NOMO-1 treated with DMSO at 0.1 percent for 48 hours (cell line): ENCODE results near the gene GAB4.
"Not testable (repeated sequence)": the region's sequence is repeated elsewhere in the genome, so short reads cannot be mapped to it uniquely, and the experiment has no call there.

Source experiments
- DNase-seq: peaks from one replicate; lab custom pipeline; 2025; ENCODE audit not compliant: unreplicated experiment; lab: John Stamatoyannopoulos, UW

The GAB4 gene

DNA sequence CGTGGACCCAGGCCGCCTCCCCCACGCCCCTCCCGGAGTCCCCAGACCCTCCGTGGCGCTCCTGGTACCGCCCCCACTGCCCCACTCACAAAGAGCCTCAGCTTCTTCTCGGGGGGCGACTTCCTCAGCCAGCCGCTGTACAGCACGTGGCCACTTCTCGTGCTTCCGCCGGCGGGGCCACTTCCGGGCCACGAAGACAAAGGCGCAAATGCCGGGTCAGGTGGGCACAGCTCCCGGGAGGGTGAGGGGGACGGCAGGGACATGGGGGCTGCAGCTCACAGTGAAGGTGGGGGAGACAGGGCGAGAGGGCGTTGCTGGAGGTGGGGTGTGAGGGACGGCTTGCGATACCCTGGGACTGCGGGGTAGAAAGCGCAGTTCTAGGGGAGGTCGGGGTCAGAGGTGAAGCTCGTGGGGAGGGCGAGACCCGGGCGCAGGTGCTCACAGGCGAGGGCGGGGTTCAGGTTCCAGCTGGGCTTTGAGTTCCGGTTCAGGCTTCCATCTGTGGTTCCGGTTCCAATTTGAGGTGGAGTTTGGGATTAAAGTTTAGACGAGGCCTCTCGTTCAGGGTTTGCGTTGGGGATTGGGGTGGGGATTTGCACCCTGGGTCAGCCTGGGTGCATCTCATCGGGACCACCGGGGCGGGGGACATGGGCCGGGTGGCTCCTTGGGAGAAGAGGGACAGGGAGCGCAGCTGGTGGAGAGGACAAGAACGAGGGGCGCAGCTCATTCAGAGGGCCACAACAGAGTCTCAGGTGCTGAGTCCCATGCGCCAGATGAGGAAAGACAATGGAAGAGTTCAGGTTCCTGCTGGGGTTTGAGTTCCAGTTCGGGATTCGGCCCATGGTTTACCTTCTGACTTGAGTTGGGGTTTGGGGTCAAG, at the start of gene GAB4:
GAB4 (minus strand) TSS at position 371 of the 880 bp plus-strand sequence; CDS start at position 263, 108 bp downstream.
- DNase-seq = no peak

GRCh38 chr22:17056807-17057206, 48.8 kb upstream of the GAB4 start:
- no peak for DNase-seq

- DNase-seq = no peak
Measured at GRCh38 chr22:17056058-17056457, 48.0 kb upstream of the GAB4 start.

GRCh38 chr22:17047656-17048055, 39.6 kb upstream of the GAB4 start:
- DNase-seq = peak; percentile 91

GRCh38 chr22:17046566-17047348, 38.7 kb upstream of the GAB4 start:
- DNase-seq = peak; percentile 65

DNA sequence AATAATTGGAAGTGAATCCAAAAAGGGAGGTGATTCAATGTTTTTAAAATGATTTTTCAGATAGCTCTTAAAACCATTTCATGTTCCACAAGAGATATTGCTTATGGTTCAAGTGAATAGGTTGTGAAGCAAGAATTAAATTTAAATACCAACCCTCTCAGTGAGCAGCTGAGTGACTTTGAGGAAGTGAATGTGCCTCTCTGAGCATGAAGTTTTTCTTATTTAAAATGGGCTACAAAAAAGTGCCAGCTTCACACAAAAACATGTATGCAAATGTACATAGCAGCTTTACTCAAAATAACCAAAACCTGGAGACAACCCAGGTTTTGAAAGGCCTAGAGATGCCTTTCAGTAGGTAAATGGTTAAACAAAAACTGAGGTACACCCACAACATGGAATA, 35.5 kb upstream of the GAB4 start:
- peak; percentile 13 for DNase-seq

GRCh38 chr22:17036842-17037711, 29.1 kb upstream of the GAB4 start:
- DNase-seq = not testable (repeated sequence)

DNA sequence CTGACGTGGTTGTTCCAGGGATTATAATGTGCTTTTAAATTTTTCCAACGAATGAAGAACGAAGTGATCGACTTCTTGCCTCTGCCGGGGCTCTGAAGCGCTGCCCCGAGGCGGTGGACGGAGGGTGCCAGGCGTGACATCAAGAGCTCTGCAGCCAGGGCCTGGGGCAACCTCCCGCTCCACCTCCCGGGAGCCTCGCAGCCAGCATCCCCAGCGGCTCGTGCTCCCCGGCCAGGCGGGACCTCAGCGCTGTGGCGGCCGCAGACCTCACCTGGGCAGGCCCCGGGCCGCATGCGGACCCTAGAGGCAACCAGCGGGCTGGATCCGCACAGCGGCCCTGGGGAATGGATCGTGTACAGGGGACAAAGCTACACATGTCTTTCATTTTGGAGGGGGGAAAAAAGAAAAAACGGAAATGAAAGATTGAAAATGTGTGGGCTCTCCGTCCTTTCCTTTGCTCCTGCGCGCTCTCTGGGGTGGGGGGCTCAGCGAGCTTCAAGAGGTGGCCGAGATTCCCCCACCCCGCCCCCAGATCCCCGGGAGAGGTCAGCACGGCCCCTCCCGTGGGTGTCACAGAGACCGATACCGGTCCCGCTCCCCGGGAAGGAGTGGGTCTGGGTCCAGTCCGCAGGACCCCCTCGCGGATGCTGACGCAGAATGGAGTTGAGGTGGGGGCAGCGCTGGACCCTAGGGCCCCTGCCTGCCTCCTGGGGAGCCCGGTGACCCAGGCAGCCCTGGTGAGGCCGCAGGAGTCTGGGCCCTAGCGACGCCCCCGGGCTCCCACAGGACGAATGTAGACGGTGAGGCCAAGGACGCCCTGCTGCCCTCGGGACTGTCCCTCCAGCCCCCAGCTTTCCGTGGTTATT, 28.2 kb upstream of the GAB4 start:
- DNase-seq = not testable (repeated sequence)

DNA sequence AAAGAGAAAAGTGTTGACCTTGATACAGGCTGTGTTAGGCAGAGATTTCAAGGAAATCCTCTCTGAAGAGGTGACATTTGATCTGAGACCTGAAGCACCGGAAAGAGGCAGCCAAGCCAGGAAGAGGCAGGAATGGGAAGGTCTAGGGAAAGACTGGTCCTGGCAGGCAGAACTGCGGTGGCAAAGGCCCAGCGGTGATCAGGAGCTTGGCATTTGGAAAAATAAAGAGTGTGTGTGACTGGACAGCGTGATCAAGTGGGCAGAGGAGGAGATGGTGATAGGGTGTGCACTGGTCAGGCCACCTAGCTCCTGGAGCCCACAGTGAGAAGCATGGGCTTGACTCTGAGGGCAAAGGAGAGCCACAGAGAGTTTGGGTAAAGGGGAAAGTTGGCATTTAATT, 27.2 kb upstream of the GAB4 start:
- DNase-seq = no peak

- not testable (repeated sequence) for DNase-seq
Measured at GRCh38 chr22:17034532-17034931, 26.5 kb upstream of the GAB4 start.

DNA sequence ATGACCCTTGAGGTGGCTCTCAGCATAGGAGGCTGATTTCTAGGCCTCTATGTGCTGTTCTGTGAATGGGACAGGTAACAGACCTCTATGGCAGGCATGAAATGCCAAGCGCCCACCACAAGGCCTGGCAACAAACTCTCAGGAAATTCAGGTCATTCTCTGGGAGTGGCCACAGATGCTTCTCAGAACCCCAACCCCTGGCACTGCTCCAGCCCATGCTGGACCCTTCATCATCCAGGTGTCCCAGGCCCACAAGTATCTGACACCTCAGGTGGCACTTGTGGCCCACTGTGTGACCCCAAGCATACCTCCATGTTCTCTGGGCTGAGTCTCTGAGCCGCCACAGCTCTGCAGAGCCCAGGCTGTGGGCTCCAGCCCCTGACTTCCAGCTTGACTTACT, 24.3 kb upstream of the GAB4 start:
- DNase-seq = not testable (repeated sequence)

DNA sequence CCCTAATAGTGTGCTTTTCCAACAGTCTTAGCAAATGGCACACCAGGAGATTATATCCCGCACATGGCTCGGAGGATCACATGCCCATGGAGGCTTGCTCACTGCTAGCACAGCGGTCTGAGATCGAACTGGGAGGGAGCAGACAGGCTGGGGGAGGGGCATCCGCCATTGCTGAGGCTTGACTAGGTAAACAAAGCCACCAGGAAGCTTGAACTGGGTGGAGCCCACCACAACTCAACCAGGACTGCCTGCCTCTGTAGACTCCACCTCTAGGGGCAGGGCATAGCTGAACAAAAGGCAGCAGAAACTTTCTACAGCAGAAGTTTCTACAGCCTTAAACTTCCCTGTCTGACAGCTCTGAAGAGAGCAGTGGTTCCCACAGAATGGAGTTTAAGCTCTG, 16.4 kb upstream of the GAB4 start:
- DNase-seq = not testable (repeated sequence)

DNA sequence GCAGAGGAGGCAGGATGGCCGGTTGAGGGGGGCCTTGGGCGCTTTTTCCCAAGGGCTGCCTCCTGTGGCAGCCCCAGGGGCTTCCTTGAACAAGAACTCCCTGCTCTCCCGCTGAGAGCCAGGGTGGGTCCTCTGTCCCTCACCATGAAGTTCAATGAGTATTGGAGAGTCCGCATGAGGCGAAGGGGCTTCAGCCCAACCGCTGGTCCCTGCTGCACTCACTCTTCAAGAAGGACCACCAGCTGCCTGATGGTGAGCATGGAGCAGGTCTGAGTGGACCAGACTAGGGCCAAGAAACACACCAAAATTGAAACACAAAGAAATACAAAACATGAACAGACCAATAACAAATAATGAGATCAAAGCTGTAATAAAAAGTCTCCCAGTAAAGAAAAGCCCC, 7.5 kb upstream of the GAB4 start:
- not testable (repeated sequence) for DNase-seq

- DNase-seq = not testable (repeated sequence)
Measured at GRCh38 chr22:17014101-17014440, 6.0 kb upstream of the GAB4 start.

DNA sequence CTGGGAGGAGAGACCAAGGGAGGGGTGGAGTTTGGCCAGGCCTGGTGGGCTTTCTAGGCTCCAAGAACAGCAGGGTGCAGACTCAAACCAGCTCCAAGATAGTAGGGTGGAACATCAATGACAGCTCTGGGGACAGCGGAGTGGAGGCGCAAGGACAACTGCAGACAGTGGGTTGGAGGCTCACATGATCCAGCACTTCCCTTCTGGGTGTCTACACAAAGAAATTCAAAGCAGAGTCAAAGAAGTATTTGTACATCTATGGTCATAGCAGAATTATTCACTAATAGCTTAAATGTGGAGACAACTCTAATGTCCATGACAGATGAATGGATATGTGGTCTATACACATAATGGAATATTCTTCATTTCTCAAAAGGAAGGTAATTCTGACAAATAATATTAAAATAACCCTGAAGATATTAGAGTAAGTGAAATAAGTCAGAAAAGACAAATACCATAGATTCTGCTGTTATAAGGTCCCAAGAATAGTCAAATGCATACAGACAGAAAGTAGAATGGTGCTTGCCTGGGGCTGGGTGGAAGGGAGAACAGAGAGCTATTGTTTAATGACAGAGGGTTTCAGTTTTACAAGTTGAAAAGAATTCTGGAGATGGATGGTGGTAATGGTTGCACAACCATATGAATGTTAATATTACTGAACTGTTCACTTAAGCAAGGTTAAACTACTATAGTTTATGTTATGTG, 5.5 kb upstream of the GAB4 start:
- no peak for DNase-seq

- DNase-seq = no peak
Measured at GRCh38 chr22:17012267-17012666, 4.2 kb upstream of the GAB4 start.

GRCh38 chr22:17009640-17010291, 1.7 kb upstream of the GAB4 start:
- no peak for DNase-seq

DNA sequence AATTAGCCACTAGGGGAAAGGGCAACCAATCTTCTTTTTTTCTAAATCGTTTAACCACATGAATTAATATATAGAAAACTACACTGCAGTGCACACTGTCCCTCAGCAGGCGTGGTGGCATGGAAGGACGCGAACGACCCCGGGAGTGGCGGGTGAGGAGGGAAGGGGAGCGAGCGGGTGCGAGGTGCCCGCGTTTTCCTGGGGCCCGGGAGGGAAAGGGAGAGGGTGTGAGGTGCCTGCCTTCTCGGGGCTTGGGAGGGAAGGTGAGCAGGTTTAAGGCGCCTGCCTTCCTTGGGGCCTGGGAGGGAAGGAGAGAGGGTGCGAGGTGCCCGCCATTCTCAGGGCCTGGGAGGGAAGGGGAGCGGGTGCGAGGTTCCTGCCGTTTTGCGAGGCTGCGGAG, 765 bp downstream of the GAB4 start:
- no peak for DNase-seq

DNA sequence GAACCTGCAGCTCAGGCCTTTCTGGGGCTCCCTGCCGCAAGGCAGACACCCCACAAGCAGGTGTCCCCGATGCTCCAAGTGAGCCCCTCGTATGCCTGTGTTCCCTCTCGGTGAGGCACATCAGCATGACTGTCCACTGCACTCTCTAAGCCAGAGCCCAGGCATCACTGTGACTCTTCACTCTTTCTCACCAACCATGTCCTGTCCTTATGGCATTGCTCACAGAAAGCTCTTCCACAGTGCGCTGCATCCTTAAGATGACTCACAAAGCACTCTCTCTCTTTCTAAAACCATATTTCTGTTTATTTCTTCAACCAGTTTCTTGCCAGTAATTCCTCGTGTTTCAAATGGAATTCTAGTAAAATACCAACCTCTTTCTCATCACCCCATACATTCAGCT, 18.1 kb downstream of the GAB4 start:
- DNase-seq = no peak
